ENCODE data around the gene PTPN18.

PTPN18 gene

GRCh38 chr2:130387071-130387400 lies 31.2 kb downstream of the PTPN18 start:
- H3K27ac ChIP-seq: no peak overlapping the region
- no peaks in the 10 kb centered on the region for H3K27me3 ChIP-seq (ENCODE audit: insufficient read depth, low read depth, severe bottlenecking)

GRCh38 chr2:130387804-130388203 lies 31.9 kb downstream of the PTPN18 start:
- H3K4me3 ChIP-seq (ENCODE audit: low read depth, low read length): no peak overlapping the region
- no peaks in the 10 kb centered on the region for H3K36me3 ChIP-seq
- H3K9me3 ChIP-seq (ENCODE audit: severe bottlenecking): no peaks in the 10 kb centered on the region
- DNase-seq: no peak
- H3K27me3 ChIP-seq (ENCODE audit: insufficient read depth, low read depth, severe bottlenecking): no peaks in the 10 kb centered on the region
- TF ChIP-seq CTCF (IDR thresholded peaks at IDR 0.05; ENCODE audit: low read depth, low read length): no peak
- H3K27ac ChIP-seq: no peak overlapping the region

More at GRCh38 chr2:130387071-130387400, 31.2 kb downstream of the PTPN18 start:
- no peak for DNase-seq
- Histone ChIP-seq H3K36me3 (no peaks in the 10 kb centered on the region), H3K9me3 (ENCODE audit: severe bottlenecking) (no peaks in the 10 kb centered on the region), H3K4me3 (ENCODE audit: low read depth, low read length) (no peak overlapping the region)
- no peak for TF ChIP-seq CTCF (IDR thresholded peaks at IDR 0.05; ENCODE audit: low read depth, low read length)

- Histone ChIP-seq H3K36me3 (no peaks in the 10 kb centered on the region), H3K27me3 (ENCODE audit: insufficient read depth, low read depth, severe bottlenecking) (no peaks in the 10 kb centered on the region), H3K9me3 (ENCODE audit: severe bottlenecking) (no peaks in the 10 kb centered on the region), H3K27ac (no peak overlapping the region), H3K4me3 (ENCODE audit: low read depth, low read length) (no peak overlapping the region)
- no peak for TF ChIP-seq CTCF (IDR thresholded peaks at IDR 0.05; ENCODE audit: low read depth, low read length)
- DNase-seq: no peak
These were observed 32.5 kb downstream of the PTPN18 start for GRCh38 chr2:130388221-130388907.

- Histone ChIP-seq H3K27ac (no peak overlapping the region), H3K27me3 (ENCODE audit: insufficient read depth, low read depth, severe bottlenecking) (no peaks in the 10 kb centered on the region), H3K4me3 (ENCODE audit: low read depth, low read length) (no peak overlapping the region), H3K9me3 (ENCODE audit: severe bottlenecking) (no peaks in the 10 kb centered on the region), H3K36me3 (no peaks in the 10 kb centered on the region)
- no peak for TF ChIP-seq CTCF (IDR thresholded peaks at IDR 0.05; ENCODE audit: low read depth, low read length)
- no peak for DNase-seq
These were observed 33.5 kb downstream of the PTPN18 start for GRCh38 chr2:130389358-130389757.

GRCh38 chr2:130389783-130390182 lies 33.9 kb downstream of the PTPN18 start:
- no peaks in the 10 kb centered on the region for H3K36me3 ChIP-seq
- H3K27me3 ChIP-seq (ENCODE audit: insufficient read depth, low read depth, severe bottlenecking): no peaks in the 10 kb centered on the region
- DNase-seq: no peak
- TF ChIP-seq CTCF (IDR thresholded peaks at IDR 0.05; ENCODE audit: low read depth, low read length): no peak
- H3K4me3 ChIP-seq (ENCODE audit: low read depth, low read length): no peak overlapping the region
- no peaks in the 10 kb centered on the region for H3K9me3 ChIP-seq (ENCODE audit: severe bottlenecking)
- H3K27ac ChIP-seq: no peak overlapping the region

- Histone ChIP-seq H3K27me3 (ENCODE audit: insufficient read depth, low read depth, severe bottlenecking) (no peaks in the 10 kb centered on the region), H3K4me3 (ENCODE audit: low read depth, low read length) (peak overlapping the region; percentile 79), H3K9me3 (ENCODE audit: severe bottlenecking) (no peaks in the 10 kb centered on the region), H3K27ac (no peak overlapping the region; the same call in 1 of the 2 replicates), H3K36me3 (no peaks in the 10 kb centered on the region)
- DNase-seq: no peak
- TF ChIP-seq CTCF (IDR thresholded peaks at IDR 0.05; ENCODE audit: low read depth, low read length): no peak
These were observed 34.7 kb downstream of the PTPN18 start for GRCh38 chr2:130390460-130391057.

Data from WERI-Rb-1 (cell line).